Suprapubic skin (tissue), 4 donors: ENCODE data around the gene CHRM4. TPM values are rescaled to one million over a fixed set of nuclear protein-coding genes. Genes with fewer than 3 reads are reported as not detected.

ENCODE experiments used
- DNase-seq, 2 donors: peaks; one replicate each; pipeline ENCODE4 v3.0.0-alpha.2; 2019; ENCODE audit warnings: low spot score in 2 of 2
- H3K27ac ChIP-seq: fragments of 200-600 bp; sonication (generic); one replicate; pipeline ENCODE4 v1.5.1; 2019
- H3K27me3 ChIP-seq: fragments of 200-600 bp; sonication (generic); one replicate; pipeline ENCODE4 v1.5.1; 2019
- H3K36me3 ChIP-seq: fragments of 200-600 bp; sonication (generic); one replicate; pipeline ENCODE4 v1.5.1; 2019
- H3K4me1 ChIP-seq: fragments of 200-600 bp; sonication (generic); one replicate; pipeline ENCODE4 v1.5.1; 2019
- H3K4me3 ChIP-seq: fragments of 200-600 bp; sonication (generic); one replicate; pipeline ENCODE4 v1.5.1; 2019; ENCODE audit warnings: mild to moderate bottlenecking
- H3K9me3 ChIP-seq: fragments of 200-600 bp; sonication (generic); one replicate; pipeline ENCODE4 v1.5.1; 2019
- EP300 ChIP-seq: sonication (generic); formaldehyde crosslinking; IDR thresholded peaks from one replicate; pipeline ENCODE4 v1.6.1; 2017; ENCODE audit warnings: antibody characterized with exemption
- POLR2A ChIP-seq, 2 donors: fragments of 450-650 bp; IDR thresholded peaks; one replicate each; pipeline ENCODE4 v1.6.1; 2017; ENCODE audit warnings: antibody characterized with exemption in 2 of 2, mild to moderate bottlenecking in 2 of 2, moderate library complexity in 2 of 2
- POLR2AphosphoS5 ChIP-seq, 3 donors: sonication (generic); formaldehyde crosslinking; IDR thresholded peaks; one replicate each; pipeline ENCODE4 v1.6.1; 2017; ENCODE audit warnings: antibody characterized with exemption in 3 of 3
- WGBS: methylation state at CpG from one replicate; pipeline ENCODE4 v1.1.5; 2018; 5-methylcytosine and 5-hydroxymethylcytosine counted together
- total RNA-seq, 4 donors: library from RNA; depleted of rRNA; stranded (reverse); fragments of >200 nt; gene quantifications; one replicate each; pipeline ENCODE4 v1.1.0, GENCODE V29; 2016
- TF ChIP-seq, protein P1 (sequence below), 2 donors: fragments of 200-600 bp in 1 of 2; fragments of 450-650 bp in 1 of 2; sonication (generic) in 1 of 2; IDR thresholded peaks; one replicate each; pipeline ENCODE4 v1.5.1; 2016 to 2019; ENCODE audit warnings: antibody characterized with exemption in 2 of 2, mild to moderate bottlenecking in 1 of 2, moderate library complexity in 1 of 2

The CHRM4 gene
- total RNA-seq, 4 donors from 2014 or later, result 0.80 to 3.0 (median 2.6) TPM

DNA sequence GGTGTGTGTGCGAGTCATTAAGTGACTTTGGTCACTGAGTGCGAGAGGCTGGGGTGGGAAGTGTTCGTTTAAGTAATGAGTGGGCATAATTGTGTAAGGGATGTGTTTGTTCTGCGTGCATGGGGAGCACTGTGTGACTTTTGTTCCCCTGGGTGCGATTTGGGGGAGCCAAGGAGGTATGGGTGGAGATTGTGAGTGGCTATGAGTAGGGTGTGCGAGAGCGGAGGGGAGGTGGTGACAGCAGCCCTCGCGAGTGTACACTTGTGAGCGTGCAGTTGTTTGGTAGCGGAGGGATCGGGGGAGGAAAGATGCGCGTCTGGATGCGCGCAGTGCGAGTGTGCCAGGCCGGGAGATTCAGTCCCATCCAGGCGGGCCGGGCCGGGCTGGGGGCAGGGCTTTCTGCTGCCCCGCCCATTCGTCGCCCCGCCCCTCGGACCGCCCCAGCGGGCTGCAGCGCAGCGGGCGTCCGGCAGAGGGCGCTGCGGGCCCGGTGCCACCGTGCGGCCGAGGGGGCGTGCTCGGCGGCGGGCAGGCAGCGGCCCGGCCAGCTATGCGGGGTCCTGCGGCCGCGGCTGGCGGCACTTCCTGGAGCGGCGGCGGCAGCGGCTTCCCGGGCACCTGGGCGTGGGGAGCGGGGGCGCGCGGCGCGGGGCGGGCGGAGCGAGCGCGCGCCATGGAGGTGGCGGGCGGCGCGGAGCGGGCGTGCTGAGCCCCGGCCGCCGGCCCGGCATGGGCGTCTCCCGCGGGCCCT lies 44.5 kb downstream of the CHRM4 start, which contains the start of gene DGKZ:
Gene DGKZ (plus strand): TSS at position 578 of the 751 bp plus-strand sequence. CDS start 197 bp downstream, outside the sequence.
- Histone ChIP-seq H3K27me3 (no peaks in the 10 kb centered on the region), H3K36me3 (no peaks in the 10 kb centered on the region), H3K9me3 (no peaks in the 10 kb centered on the region), H3K27ac (peak within 1 kb of the TSS; percentile 79), H3K4me3 (peak within 1 kb of the TSS; percentile 94), H3K4me1 (peaks cover 70% of the 10 kb centered on the region)
- TF ChIP-seq, protein P1, sequence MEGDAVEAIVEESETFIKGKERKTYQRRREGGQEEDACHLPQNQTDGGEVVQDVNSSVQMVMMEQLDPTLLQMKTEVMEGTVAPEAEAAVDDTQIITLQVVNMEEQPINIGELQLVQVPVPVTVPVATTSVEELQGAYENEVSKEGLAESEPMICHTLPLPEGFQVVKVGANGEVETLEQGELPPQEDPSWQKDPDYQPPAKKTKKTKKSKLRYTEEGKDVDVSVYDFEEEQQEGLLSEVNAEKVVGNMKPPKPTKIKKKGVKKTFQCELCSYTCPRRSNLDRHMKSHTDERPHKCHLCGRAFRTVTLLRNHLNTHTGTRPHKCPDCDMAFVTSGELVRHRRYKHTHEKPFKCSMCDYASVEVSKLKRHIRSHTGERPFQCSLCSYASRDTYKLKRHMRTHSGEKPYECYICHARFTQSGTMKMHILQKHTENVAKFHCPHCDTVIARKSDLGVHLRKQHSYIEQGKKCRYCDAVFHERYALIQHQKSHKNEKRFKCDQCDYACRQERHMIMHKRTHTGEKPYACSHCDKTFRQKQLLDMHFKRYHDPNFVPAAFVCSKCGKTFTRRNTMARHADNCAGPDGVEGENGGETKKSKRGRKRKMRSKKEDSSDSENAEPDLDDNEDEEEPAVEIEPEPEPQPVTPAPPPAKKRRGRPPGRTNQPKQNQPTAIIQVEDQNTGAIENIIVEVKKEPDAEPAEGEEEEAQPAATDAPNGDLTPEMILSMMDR (IDR thresholded peaks at IDR 0.05), result peak; percentile 96 to 97
- TF ChIP-seq POLR2A (IDR thresholded peaks at IDR 0.05), result no peak
- 12% methylated on average over 17 of the region's 80 CpGs for WGBS
- DNase-seq, result peak; percentile 88 to 89

DNA sequence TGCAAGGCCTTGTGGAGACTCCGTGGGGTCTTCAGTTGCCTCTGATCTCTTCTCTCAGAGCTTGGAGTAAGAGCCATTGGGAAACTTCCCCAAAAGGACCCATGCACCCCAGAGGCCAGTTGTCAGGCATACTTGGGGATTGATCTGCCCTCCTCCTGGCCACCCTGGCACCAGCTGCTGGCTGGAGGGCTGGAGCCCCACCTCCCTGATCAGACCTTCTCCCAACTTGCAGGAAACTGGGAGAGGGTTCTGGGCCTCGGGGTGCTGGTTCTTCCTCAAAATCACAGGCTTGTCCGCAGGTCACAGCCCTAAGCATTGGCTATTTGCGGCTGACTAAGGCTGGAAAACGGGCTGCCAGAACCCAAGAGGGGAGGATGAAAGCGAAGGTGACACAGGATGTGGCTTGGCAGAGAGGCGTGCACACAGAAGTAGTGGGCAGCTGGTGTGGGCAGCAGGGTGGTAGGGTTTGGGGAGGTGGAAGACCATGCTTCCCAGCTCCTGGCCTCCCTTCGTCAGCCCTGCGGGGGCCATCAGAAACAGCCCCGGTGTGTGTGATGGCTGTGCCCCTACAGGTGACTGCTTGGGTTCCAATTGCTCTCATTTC lies 45.6 kb downstream of the CHRM4 start:
- Histone ChIP-seq H3K9me3 (no peaks in the 10 kb centered on the region), H3K4me1 (peaks cover 59% of the 10 kb centered on the region), H3K4me3 (peak overlapping the region; percentile 94), H3K36me3 (no peaks in the 10 kb centered on the region), H3K27ac (peak overlapping the region; percentile 61), H3K27me3 (no peaks in the 10 kb centered on the region)
- TF ChIP-seq, protein P1 (IDR thresholded peaks at IDR 0.05), result no peak
- TF ChIP-seq POLR2AphosphoS5 (IDR thresholded peaks at IDR 0.05), result no peak
- no peak for TF ChIP-seq EP300
- no peak for TF ChIP-seq POLR2A (IDR thresholded peaks at IDR 0.05)
- WGBS, result 78% methylated on average over 1 of the region's 10 CpGs
- DNase-seq, result no peak

DNA sequence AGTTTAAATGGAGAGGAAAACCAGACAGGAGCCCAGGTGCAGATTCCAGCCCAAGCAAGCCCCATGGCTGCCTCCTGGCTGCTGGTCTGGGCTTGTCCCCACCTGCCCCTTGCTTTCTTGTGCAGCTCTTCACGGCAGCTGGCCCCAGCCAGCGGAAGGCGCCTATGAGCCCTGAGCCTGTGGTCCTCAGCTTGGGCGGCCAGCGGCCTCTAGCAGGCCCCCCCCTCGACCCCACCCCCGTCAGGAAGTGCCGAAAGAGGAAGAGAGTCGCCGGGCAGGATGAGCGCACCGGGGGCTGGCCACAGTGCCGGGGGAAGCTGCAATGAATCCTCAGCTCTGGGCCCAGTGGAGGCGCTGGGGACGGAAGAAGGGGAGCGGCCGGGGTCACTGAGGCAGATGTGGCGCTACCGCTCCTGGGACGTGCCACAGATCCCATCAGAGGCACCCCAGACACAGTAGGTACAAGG lies 46.4 kb downstream of the CHRM4 start:
- Histone ChIP-seq H3K4me3 (peak overlapping the region; percentile 94), H3K36me3 (no peaks in the 10 kb centered on the region), H3K27ac (peak overlapping the region; percentile 61), H3K9me3 (no peaks in the 10 kb centered on the region), H3K4me1 (peaks cover 51% of the 10 kb centered on the region), H3K27me3 (no peaks in the 10 kb centered on the region)
- DNase-seq, result peak in 1 of 2 donors; percentile 82
- TF ChIP-seq POLR2AphosphoS5 (IDR thresholded peaks at IDR 0.05) (no peak), EP300 (no peak), POLR2A (IDR thresholded peaks at IDR 0.05) (no peak)
- TF ChIP-seq, protein P1 (IDR thresholded peaks at IDR 0.05), result no peak
- WGBS, result 76% methylated on average over 4 of the region's 20 CpGs

DNA sequence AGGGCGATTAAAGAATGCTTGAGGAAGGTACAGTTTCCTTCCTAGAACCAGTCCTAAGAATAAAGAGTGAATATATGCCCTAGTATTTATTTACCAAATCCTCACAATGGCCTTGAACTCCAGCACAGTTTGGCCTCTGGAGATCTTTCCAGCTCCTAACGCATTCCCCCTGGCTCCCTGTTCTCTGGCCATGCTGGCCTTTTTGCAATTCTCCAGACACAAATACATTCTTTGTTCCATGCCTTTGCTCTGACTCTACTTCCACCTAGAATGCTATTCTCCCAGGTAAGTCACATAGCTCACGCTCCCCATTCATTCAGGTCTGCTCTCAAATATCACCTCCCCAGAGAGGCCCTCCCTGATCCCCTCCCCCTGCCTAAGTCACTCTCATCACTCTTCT lies 48.1 kb downstream of the CHRM4 start:
- Histone ChIP-seq H3K27me3 (no peaks in the 10 kb centered on the region), H3K9me3 (no peaks in the 10 kb centered on the region), H3K4me3 (no peak overlapping the region), H3K27ac (no peak overlapping the region), H3K36me3 (no peaks in the 10 kb centered on the region), H3K4me1 (peaks cover 49% of the 10 kb centered on the region)
- 87% methylated on average over 3 of the region's 3 CpGs for WGBS
- no peak for TF ChIP-seq POLR2AphosphoS5 (IDR thresholded peaks at IDR 0.05)
- TF ChIP-seq POLR2A (IDR thresholded peaks at IDR 0.05), result no peak
- TF ChIP-seq, protein P1 (IDR thresholded peaks at IDR 0.05), result no peak
- no peak for DNase-seq

DNA sequence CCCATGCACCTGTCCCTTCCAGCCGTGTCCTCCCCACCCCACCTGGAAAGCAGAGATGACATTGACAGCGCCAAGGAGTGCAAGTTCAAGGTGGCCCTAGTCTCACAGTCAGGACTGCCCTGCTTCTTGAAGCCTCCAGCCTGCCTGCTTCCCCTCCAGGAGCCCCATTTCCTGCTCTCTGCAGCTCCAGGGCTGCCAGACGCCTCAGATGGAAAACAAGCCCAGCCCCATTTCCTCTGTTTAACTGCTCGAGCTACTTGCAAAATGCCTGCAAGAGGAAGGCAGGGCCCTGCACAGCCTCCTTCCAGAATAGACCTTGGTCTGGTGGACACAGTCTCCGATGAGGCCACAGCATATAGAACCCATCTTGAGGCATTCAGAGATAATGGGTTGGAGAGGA lies 49.3 kb downstream of the CHRM4 start:
- 49% methylated on average over 5 of the region's 5 CpGs for WGBS
- no peak overlapping the region for H3K27ac ChIP-seq
- H3K9me3 ChIP-seq, result no peaks in the 10 kb centered on the region
- no peak for DNase-seq
- peaks cover 48% of the 10 kb centered on the region for H3K4me1 ChIP-seq
- H3K27me3 ChIP-seq, result no peaks in the 10 kb centered on the region
- H3K4me3 ChIP-seq, result no peak overlapping the region
- H3K36me3 ChIP-seq, result no peaks in the 10 kb centered on the region
- TF ChIP-seq EP300 (no peak), POLR2A (IDR thresholded peaks at IDR 0.05) (no peak), POLR2AphosphoS5 (IDR thresholded peaks at IDR 0.05) (no peak)
- TF ChIP-seq, protein P1 (IDR thresholded peaks at IDR 0.05), result no peak
